ENCODE results near the gene LAMA2.

The LAMA2 gene

GRCh38 chr6:129501740-129502660 lies 619.1 kb downstream of the LAMA2 start:
- DNase-seq, result no peak

- no peak for DNase-seq
Observed at GRCh38 chr6:129504456-129504855, 621.5 kb downstream of the LAMA2 start.

- DNase-seq, result no peak
Observed at GRCh38 chr6:129507059-129507807, 624.3 kb downstream of the LAMA2 start.

- DNase-seq, result no peak
Observed at GRCh38 chr6:129507846-129508245, 624.9 kb downstream of the LAMA2 start.

- DNase-seq, result no peak
Observed at GRCh38 chr6:129508477-129509145, 625.7 kb downstream of the LAMA2 start.

DNA sequence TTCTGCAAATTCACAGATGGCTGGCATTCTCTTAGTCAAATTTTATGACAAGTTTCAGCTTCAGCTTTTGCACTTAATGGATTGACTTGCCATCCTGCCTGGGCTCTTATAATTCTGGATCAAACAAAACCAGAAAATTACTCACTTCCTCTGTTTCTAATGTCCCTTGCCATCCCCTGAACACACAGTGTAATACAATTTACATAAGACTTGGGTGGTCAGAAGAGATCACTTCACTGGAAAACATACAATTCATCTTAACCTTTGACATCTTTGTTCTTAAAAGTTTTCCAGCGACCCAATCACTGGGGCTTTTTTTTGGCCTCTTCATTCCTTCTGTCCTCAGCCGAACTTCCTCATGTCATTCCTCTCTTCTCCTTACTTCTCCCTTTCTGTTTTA lies 628.0 kb downstream of the LAMA2 start:
- no peak for DNase-seq

GRCh38 chr6:129513471-129513870 lies 630.5 kb downstream of the LAMA2 start:
- no peak for DNase-seq

GRCh38 chr6:129515004-129515403 lies 632.1 kb downstream of the LAMA2 start:
- no peak for DNase-seq

- no peak for DNase-seq
Observed at GRCh38 chr6:129516005-129516404, 633.1 kb downstream of the LAMA2 start.

DNA sequence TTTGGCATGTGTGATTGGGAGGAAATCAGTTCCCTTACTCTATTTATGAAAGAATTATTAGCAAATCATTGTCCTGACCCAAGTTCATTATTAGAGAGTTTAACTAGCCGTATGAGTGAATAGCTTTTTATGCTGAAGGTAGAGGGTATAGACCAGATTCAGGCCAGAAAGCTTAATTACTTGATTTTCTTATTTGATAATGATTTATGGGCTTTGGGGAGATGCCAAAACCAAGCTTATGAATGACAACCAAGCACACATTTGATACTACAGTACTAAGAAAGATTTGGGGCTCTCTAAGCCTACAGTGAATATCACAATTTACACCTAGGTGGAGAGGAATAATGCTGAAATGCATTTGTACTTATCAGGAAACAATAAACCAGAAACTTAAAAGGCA lies 633.8 kb downstream of the LAMA2 start:
- no peak for DNase-seq

DNA sequence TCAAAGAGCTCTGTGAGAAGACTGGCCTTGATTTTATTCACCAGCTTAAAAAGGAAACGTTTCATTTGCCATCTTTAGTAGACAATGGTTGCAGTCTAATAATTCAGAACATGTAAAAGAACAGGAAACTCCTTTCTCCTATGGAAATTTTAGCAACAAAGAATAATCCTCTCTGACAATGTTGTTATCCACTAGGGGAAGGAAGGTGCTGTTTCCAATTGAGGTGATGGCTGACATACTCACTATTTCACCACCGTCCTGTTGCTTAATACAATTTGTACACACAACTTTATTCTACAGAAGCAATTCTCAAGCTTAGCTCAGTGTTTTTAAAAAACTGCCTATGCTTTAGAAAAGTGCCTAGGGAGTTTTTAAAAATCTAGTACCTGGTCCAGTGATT lies 634.4 kb downstream of the LAMA2 start:
- DNase-seq, result no peak

DNA sequence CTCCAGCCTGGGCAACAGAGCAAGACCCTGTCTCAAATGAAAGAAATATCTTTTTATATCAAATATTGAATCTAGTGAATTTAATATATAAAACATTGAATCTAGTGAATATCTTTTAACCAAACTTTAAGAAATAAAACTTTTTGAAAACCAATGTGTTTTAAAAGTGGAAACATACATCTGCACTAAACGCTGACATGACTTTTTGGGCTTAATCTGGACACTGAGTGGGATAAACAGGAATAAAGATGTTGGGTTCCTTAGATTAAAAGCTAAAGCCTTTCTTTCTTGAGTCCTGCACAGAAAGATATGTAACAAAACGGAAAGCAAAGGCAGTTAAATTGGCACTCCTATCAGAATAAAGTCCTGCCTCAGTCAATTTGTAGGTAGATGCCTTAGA lies 636.8 kb downstream of the LAMA2 start:
- no peak for DNase-seq

- no peak for DNase-seq
Observed at GRCh38 chr6:129521946-129522345, 639.0 kb downstream of the LAMA2 start.

GRCh38 chr6:129523816-129524215 lies 640.9 kb downstream of the LAMA2 start:
- no peak for DNase-seq

DNA sequence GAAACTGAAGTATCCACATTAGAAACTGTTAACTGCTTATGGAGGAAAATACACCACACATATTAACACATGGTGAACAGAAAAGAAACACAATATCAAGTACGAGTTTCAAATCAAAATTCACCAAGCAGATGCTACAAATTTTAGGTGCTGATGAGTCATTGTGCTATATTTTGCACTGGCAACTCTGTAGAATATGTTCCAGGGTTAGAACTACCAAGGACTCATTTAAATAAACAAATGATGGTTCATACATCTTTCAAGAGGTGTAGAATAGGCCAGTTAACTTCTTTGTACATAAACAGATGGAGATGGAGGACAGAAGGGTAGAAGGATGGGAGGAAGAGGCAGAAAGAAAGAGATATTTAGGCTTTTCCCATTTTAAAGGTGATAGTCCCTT lies 642.1 kb downstream of the LAMA2 start:
- no peak for DNase-seq

GRCh38 chr6:129534926-129535325 lies 652.0 kb downstream of the LAMA2 start:
- no peak for DNase-seq

DNA sequence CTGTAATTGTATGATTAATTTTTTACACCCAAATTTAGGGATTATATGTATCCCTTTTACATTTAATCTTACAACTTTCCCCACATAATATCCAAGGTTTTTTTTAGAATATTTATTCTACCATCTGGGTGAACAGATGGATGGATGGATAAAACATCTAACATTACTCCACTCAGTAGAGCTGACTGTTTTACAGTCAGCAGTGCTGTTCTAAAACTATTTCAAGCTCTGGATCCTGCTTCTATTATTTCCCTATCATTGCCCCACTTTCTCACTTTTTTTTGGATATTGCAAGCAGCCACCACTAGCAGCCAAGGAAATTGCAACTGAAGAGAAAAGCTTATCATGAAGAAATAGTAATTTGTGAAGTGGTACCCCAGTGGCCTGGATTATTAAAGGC lies 653.3 kb downstream of the LAMA2 start:
- DNase-seq, result no peak

DNA sequence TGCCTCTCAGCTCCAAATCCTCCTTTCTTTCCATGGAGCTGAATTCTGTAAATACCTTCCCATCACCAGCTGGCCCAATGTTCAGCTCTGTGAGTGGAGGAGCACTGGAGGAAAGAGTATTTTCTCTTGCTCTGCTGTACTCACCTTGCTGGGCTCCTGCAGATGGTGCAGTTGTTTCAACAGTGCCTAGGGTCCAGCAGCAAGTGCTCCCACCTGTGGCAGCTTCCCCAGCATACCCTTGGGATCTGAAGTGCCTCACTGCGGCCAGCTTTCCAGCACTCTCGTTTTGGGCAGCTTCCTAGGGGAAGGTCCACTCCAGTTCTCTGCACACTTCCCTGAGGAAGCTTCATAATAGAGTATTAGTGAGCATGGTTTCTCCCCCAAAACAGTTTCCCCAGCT lies 656.1 kb downstream of the LAMA2 start:
- no peak for DNase-seq

DNA sequence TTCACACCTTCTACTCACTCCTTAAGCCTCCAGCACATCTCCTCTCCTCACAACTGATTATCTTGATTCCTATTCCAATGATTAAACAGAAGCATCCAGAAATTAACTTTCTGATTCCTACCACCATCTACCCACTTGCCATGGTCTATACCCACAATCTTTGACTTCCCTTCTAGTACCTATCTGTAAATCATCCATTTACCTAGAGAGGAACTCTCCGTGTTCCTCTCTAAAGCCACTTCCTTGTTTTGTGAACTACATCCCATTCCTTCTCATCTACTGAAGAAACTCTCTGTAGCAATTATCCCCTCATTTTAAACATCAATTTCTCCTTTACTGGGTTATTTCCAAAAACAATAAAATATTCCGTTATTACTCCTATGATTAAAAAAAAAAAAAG lies 659.8 kb downstream of the LAMA2 start:
- DNase-seq, result no peak

DNA sequence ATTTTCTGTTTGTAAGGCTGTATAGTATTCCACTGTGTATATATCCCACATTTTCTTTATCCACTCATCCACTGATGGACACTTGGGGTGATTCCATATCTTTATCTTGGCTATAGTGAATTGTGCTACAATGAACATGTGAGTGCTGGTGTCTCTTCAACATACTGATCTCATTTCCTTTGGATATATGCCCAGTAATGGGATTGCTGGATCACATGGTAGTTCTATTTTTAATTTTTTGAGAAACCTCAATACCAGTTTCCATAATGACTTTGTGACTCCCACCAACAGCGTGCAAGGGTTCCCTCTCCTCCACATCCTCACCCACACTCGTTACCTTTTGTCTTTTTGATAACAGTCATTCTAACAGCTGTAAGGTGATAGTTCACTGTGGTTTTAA lies 661.0 kb downstream of the LAMA2 start:
- no peak for DNase-seq

- DNase-seq, result no peak
Observed at GRCh38 chr6:129544892-129545612, 662.1 kb downstream of the LAMA2 start.

DNA sequence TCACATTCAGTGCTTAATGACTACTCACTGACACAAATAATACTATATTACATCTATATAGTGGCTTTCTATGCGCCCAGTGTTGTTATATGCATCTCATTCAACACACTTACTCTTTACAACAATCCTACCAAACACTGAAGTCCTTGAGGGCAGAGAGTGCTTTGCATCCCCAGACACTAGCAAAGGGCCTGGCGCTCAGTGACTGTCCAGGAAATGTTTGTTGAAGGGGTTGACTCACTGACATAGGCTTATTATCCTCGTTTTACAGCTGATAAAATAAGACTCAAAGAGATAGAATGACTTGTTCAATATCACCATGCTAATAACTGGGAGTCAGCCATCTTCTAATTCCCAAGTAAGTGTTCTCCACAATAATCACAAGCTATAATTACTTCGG lies 663.8 kb downstream of the LAMA2 start:
- DNase-seq, result no peak

GRCh38 chr6:129551486-129551885 lies 668.5 kb downstream of the LAMA2 start:
- no peak for DNase-seq

All from activated CD4-positive, alpha-beta T cell treated with anti-CD3 and anti-CD28 coated beads for 48 hours (primary cell).